ENCODE measurements around the gene PPM1L.
"Not testable (repeated sequence)": the region's sequence is repeated elsewhere in the genome, so short reads cannot be mapped to it uniquely, and the experiment has no call there.

PPM1L gene

GRCh38 chr3:160755776-160756304 is at the start of gene PPM1L:
PPM1L (plus strand) TSS chr3:160756231.
- DNase-seq (ENCODE audit: low read depth) = peak; percentile 7

- peak; percentile 56 for DNase-seq (ENCODE audit: low read depth)
These were observed 48.7 kb upstream of the PPM1L start for GRCh38 chr3:160707187-160707794.

GRCh38 chr3:160709477-160710182 is 46.4 kb upstream of the PPM1L start:
- DNase-seq (ENCODE audit: low read depth) = no peak

GRCh38 chr3:160713144-160713543 is 42.9 kb upstream of the PPM1L start:
- not testable (repeated sequence) for DNase-seq (ENCODE audit: low read depth)

- DNase-seq (ENCODE audit: low read depth) = no peak
These were observed 36.3 kb upstream of the PPM1L start for GRCh38 chr3:160719710-160720109.

GRCh38 chr3:160720123-160720746 is 35.8 kb upstream of the PPM1L start:
- DNase-seq (ENCODE audit: low read depth) = no peak

GRCh38 chr3:160722331-160722730 is 33.7 kb upstream of the PPM1L start:
- no peak for DNase-seq (ENCODE audit: low read depth)

- no peak for DNase-seq (ENCODE audit: low read depth)
These were observed 30.7 kb upstream of the PPM1L start for GRCh38 chr3:160725338-160725737.

GRCh38 chr3:160735826-160736225 is 20.2 kb upstream of the PPM1L start:
- DNase-seq (ENCODE audit: low read depth) = no peak

GRCh38 chr3:160738048-160738447 is 18.0 kb upstream of the PPM1L start:
- DNase-seq (ENCODE audit: low read depth) = no peak

GRCh38 chr3:160739079-160739478 is 17.0 kb upstream of the PPM1L start:
- no peak for DNase-seq (ENCODE audit: low read depth)

- no peak for DNase-seq (ENCODE audit: low read depth)
These were observed 9.1 kb upstream of the PPM1L start for GRCh38 chr3:160746976-160747375.

GRCh38 chr3:160747422-160747821 is 8.6 kb upstream of the PPM1L start:
- DNase-seq (ENCODE audit: low read depth) = no peak

- DNase-seq (ENCODE audit: low read depth) = no peak
These were observed 7.8 kb upstream of the PPM1L start for GRCh38 chr3:160748231-160748630.

GRCh38 chr3:160748787-160749186 is 7.2 kb upstream of the PPM1L start:
- DNase-seq (ENCODE audit: low read depth) = no peak

GRCh38 chr3:160753953-160754352 is 2.1 kb upstream of the PPM1L start:
- DNase-seq (ENCODE audit: low read depth) = no peak

- DNase-seq (ENCODE audit: low read depth) = peak; percentile 52
These were observed 1.6 kb upstream of the PPM1L start for GRCh38 chr3:160754371-160754854.

- peak; percentile 88 for DNase-seq (ENCODE audit: low read depth)
These were observed 930 bp upstream of the PPM1L start for GRCh38 chr3:160754855-160755747.

- DNase-seq (ENCODE audit: low read depth) = no peak
These were observed 1.4 kb downstream of the PPM1L start for GRCh38 chr3:160757233-160758106.

- DNase-seq (ENCODE audit: low read depth) = no peak
These were observed 3.0 kb downstream of the PPM1L start for GRCh38 chr3:160758929-160759577.
